ENCODE data around the gene CCDC170.

The CCDC170 gene

DNA sequence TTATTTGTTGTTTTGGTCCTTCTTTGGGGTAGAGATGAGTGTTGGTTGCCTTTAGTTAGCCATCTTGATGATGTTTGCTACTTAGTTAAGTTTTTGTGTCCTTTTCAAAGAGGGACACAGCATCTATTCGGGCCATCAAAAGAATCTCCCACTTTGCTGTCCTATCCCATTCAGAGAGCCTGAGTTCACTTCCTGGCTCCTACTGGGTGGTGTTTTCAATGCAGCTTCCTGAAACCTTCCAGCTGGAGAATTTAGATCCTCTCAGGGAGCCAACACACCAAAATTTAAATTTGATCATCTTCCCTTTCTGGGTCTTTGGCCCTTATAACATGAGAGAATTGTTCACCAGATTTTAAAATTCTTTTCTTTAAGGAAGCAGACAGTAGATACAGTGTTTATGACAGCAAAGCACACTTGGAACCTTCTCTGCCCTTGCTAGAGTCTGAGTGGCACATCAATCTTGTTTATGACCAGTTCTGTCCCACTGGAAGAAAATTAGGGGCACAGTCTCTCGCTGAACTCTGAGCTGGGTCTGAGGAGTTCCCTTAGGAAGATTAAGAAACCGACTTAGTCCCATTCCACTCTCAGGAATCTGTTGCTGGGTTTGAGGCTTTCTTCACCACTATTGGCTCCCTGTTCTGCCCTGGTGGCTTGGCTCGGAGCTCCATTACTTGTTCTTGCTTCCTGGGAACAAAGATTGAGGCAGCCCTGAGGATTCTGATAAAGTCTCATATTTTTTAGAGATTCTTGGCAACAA is 115.5 kb downstream of the CCDC170 start:
- no peak overlapping the region for H3K4me3 ChIP-seq (ENCODE audit: low read length)
- DNase-seq (ENCODE audit: low read depth) = no peak
- TF ChIP-seq, protein P1, sequence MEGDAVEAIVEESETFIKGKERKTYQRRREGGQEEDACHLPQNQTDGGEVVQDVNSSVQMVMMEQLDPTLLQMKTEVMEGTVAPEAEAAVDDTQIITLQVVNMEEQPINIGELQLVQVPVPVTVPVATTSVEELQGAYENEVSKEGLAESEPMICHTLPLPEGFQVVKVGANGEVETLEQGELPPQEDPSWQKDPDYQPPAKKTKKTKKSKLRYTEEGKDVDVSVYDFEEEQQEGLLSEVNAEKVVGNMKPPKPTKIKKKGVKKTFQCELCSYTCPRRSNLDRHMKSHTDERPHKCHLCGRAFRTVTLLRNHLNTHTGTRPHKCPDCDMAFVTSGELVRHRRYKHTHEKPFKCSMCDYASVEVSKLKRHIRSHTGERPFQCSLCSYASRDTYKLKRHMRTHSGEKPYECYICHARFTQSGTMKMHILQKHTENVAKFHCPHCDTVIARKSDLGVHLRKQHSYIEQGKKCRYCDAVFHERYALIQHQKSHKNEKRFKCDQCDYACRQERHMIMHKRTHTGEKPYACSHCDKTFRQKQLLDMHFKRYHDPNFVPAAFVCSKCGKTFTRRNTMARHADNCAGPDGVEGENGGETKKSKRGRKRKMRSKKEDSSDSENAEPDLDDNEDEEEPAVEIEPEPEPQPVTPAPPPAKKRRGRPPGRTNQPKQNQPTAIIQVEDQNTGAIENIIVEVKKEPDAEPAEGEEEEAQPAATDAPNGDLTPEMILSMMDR (IDR thresholded peaks at IDR 0.05; ENCODE audit: insufficient read depth, low read depth, low read length, missing control alignments) = no peak

DNA sequence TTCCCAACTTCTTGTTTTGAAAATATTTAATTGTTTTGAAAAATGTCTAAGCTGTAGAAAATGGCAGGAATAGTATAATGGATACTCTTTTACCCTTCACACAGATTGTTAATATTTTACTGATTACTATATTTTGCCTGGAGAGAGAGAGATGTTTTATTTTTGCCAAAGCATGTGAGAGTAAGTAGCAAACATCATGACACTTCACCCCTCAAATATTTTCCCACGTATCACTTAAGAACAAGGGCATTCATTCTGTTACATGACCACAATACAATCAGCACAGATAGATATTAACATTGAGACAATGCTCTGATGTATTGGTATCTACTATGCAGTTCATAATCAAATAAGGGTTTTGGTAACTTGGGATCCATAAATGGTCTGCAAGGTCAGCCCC is 116.5 kb downstream of the CCDC170 start:
- DNase-seq (ENCODE audit: low read depth) = no peak
- H3K4me3 ChIP-seq (ENCODE audit: low read length) = no peak overlapping the region
- TF ChIP-seq, protein P1 (IDR thresholded peaks at IDR 0.05; ENCODE audit: insufficient read depth, low read depth, low read length, missing control alignments) = no peak

DNA sequence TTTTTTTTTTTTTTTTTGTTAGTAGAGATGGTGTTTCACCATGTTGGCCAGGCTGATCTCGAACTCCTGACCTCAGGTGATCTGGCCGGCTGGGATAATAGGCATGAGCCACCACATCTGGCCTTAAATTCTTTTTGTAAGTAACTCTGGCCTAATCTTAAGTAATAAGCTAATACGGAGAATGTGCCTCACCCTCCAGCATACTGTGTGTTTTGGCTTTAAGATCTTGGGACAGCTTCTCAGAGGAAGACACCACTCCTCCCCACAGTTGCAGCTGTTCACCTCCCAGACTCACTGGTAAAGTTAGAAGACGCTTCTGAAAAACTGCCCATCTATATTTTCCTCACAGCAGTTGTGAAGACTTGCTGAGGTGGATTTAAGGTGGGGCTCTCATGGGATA is 120.8 kb downstream of the CCDC170 start:
- H3K4me3 ChIP-seq (ENCODE audit: low read length) = no peak overlapping the region
- no peak for DNase-seq (ENCODE audit: low read depth)
- TF ChIP-seq, protein P1 (IDR thresholded peaks at IDR 0.05; ENCODE audit: insufficient read depth, low read depth, low read length, missing control alignments) = no peak

DNA sequence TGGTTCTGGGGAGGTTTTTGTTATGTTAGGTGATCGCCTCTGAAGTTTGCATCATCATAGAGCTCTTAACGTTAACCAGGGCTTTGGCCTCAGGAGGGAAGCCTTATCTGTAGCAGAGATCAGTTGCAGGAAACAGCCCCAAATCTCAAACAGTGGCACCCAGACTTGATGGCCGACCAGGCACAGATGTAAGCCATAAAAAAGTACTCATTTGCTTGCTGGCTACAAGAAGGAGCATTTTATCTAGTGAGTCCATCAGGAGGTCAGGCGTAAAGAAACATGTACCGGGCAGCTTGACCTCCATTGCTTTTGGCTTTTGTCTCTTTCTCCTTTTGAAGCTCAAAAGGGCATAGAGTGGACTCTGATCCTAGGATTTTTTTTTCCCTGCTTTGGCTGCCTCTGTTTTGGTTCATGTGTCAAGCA is 122.3 kb downstream of the CCDC170 start:
- H3K4me3 ChIP-seq (ENCODE audit: low read length) = no peak overlapping the region
- no peak for DNase-seq (ENCODE audit: low read depth)
- TF ChIP-seq, protein P1 (IDR thresholded peaks at IDR 0.05; ENCODE audit: insufficient read depth, low read depth, low read length, missing control alignments) = no peak

DNA sequence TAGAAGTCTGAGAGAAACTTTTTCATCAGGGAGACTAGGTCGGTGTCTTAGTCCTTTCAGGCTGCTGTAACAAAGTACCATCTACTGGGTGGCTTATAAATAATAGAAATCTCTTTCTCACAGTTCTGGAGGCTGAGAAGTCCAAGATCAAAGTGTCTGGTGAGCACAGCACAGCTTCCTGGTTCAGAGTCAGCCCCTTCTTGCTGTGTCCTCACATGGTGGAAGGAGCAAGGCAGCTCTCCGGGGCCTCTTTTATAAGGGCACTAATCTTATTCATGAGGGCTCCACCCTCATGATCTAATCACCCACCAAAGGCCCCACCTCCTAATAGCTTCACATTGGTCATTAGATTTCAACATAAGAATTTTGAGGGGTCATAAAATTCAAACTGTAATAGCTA is 122.8 kb downstream of the CCDC170 start:
- DNase-seq (ENCODE audit: low read depth) = no peak
- TF ChIP-seq, protein P1 (IDR thresholded peaks at IDR 0.05; ENCODE audit: insufficient read depth, low read depth, low read length, missing control alignments) = no peak
- H3K4me3 ChIP-seq (ENCODE audit: low read length) = no peak overlapping the region

DNA sequence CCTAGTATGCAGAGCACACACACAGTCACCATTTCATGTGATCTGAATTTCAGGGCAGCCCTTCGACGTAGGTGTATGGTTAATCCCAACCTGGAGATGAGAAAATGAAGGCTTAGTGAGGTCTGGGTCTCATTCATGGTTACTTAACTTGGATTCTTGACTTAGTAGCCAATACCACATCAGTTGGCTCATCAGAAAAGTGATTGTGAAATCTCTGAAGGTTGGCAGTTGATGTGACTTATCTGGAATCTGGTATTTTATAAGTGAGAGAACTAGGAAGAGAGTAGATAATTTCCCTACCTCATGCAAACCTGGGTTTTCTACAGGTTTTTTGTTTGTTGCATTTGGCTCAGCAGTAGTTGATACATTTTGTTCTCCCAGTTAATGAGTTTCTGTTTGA is 123.7 kb downstream of the CCDC170 start:
- TF ChIP-seq, protein P1 (IDR thresholded peaks at IDR 0.05; ENCODE audit: insufficient read depth, low read depth, low read length, missing control alignments) = no peak
- DNase-seq (ENCODE audit: low read depth) = peak; percentile 55
- H3K4me3 ChIP-seq (ENCODE audit: low read length) = no peak overlapping the region

DNA sequence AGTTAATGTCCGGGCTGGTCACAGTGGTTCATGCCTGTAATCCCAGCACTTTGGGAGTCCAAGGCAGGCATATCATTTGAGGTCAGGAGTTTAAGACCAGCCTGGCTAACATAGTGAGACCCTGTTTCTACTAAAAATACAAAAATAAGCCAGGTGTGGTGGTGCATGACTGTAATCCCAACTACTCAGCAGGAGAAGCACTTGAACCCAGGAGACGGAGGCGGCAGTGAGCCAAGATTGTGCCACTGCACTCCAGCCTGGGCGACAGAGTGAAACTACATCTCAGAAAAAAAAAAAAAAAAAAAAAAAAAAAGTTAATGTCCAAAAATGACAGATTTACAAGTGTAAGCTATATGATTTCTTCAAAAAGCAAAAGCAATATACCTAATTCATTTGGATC is 124.9 kb downstream of the CCDC170 start:
- DNase-seq (ENCODE audit: low read depth) = no peak
- TF ChIP-seq, protein P1 (IDR thresholded peaks at IDR 0.05; ENCODE audit: insufficient read depth, low read depth, low read length, missing control alignments) = no peak

More for the DNA sequence above, 124.9 kb downstream of the CCDC170 start:
- no peak overlapping the region for H3K4me3 ChIP-seq (ENCODE audit: low read length)

All from epithelial cell of esophagus (primary cell).